GM23338 (cell line): ENCODE data around the gene FAM78B. TPM values are rescaled to one million over a fixed set of nuclear protein-coding genes. Genes with fewer than 3 reads are reported as not detected.

Source experiments
- ATAC-seq: fragments of 200-7000 bp; cut with Tn5 transposase; 3 replicates; pipeline ENCODE4 v1.9.1; 2020
- DNase-seq: peaks from one replicate; pipeline ENCODE4 v3.0.0-alpha.2; 2015; ENCODE audit warnings: low spot score
- H2AFZ ChIP-seq: fragments of 200-600 bp; sonication (generic); 2 replicates; pipeline ENCODE4 v1.8.0; 2016; ENCODE audit warnings: antibody characterized with exemption, mild to moderate bottlenecking, moderate library complexity
- H3F3A ChIP-seq: fragments of 200-600 bp; sonication (generic); replicated peaks from 2 replicates; pipeline ENCODE4 v1.8.0; 2017; ENCODE audit warnings: antibody characterized with exemption, mixed run types, low read depth
- H3K27ac ChIP-seq: fragments of 200-600 bp; sonication (generic); 2 replicates; pipeline ENCODE4 v1.6.1; 2016; ENCODE audit warnings: low read depth
- H3K27me3 ChIP-seq: fragments of 200-600 bp; sonication (generic); 2 replicates; pipeline ENCODE4 v1.8.0; 2016; ENCODE audit warnings: mild to moderate bottlenecking, mixed run types, moderate library complexity; ENCODE audit not compliant: insufficient read depth
- H3K36me3 ChIP-seq: fragments of 200-600 bp; sonication (generic); 2 replicates; pipeline ENCODE4 v1.8.0; 2016; ENCODE audit warnings: mild to moderate bottlenecking; ENCODE audit not compliant: insufficient read depth
- H3K4me1 ChIP-seq: fragments of 200-600 bp; sonication (generic); 2 replicates; pipeline ENCODE4 v1.8.0; 2016; ENCODE audit warnings: mild to moderate bottlenecking, moderate library complexity; ENCODE audit not compliant: insufficient read depth
- H3K4me2 ChIP-seq: fragments of 200-600 bp; sonication (generic); 2 replicates; pipeline ENCODE4 v1.7.1; 2017; ENCODE audit warnings: mixed run types
- H3K4me3 ChIP-seq: fragments of 200-600 bp; sonication (generic); 2 replicates; pipeline ENCODE4 v1.6.1; 2016; ENCODE audit warnings: mixed run types
- H3K79me2 ChIP-seq: fragments of 200-600 bp; sonication (generic); replicated peaks from 2 replicates; pipeline ENCODE4 v1.8.0; 2017; ENCODE audit warnings: mild to moderate bottlenecking; ENCODE audit not compliant: insufficient read depth
- H3K9me2 ChIP-seq: fragments of 200-600 bp; sonication (generic); 2 replicates; pipeline ENCODE4 v1.8.0; 2017; ENCODE audit not compliant: insufficient read depth
- H4K20me1 ChIP-seq: fragments of 200-600 bp; sonication (generic); replicated peaks from 2 replicates; pipeline ENCODE4 v1.8.0; 2017; ENCODE audit warnings: mild to moderate bottlenecking; ENCODE audit not compliant: insufficient read depth
- H3K27ac Mint-ChIP-seq: 2 replicates; pipeline ENCODE4 v1.8.0; 2020; ENCODE audit warnings: inconsistent platforms, mild to moderate bottlenecking, moderate library complexity, mixed read lengths
- H3K27me3 Mint-ChIP-seq: 3 replicates; pipeline ENCODE4 v1.8.0; 2022; ENCODE audit warnings: low read depth, mild to moderate bottlenecking, moderate library complexity, mixed read lengths, inconsistent platforms; ENCODE audit not compliant: insufficient read depth, poor library complexity
- H3K36me3 Mint-ChIP-seq: 3 replicates; pipeline ENCODE4 v1.8.0; 2021; ENCODE audit warnings: low read depth, mild to moderate bottlenecking, inconsistent platforms, moderate library complexity, mixed read lengths
- H3K4me1 Mint-ChIP-seq: 3 replicates; pipeline ENCODE4 v1.8.0; 2020; ENCODE audit warnings: mild to moderate bottlenecking, inconsistent platforms, mixed read lengths
- H3K4me3 Mint-ChIP-seq: 3 replicates; pipeline ENCODE4 v1.8.0; 2021; ENCODE audit warnings: moderate library complexity, mild to moderate bottlenecking, inconsistent platforms, mixed read lengths
- H3K9me3 Mint-ChIP-seq: 3 replicates; pipeline ENCODE4 v1.8.0; 2020; ENCODE audit warnings: moderate library complexity, mild to moderate bottlenecking, inconsistent platforms, mixed read lengths
- ETS1 ChIP-seq: IDR thresholded peaks from 2 replicates; pipeline ENCODE4 v1.6.1; 2016; ENCODE audit warnings: antibody characterized with exemption
- EZH2 ChIP-seq: fragments of 200-600 bp; sonication (generic); IDR thresholded peaks from one replicate; pipeline ENCODE4 v1.8.0; 2017; ENCODE audit warnings: antibody characterized with exemption, mild to moderate bottlenecking, low read depth; ENCODE audit not compliant: unreplicated experiment
- NANOG ChIP-seq: IDR thresholded peaks from 2 replicates; pipeline ENCODE4 v1.6.1; 2016; ENCODE audit warnings: antibody characterized with exemption, borderline replicate concordance
- POLR2AphosphoS5 ChIP-seq: IDR thresholded peaks from 2 replicates; pipeline ENCODE4 v1.6.1; 2016; ENCODE audit warnings: antibody characterized with exemption, low read depth
- REST ChIP-seq: IDR thresholded peaks from one replicate; pipeline ENCODE4 v1.6.1; 2018; ENCODE audit warnings: antibody characterized with exemption; ENCODE audit not compliant: unreplicated experiment
- STAT1 ChIP-seq: IDR thresholded peaks from one replicate; pipeline ENCODE4 v1.6.1; 2016; ENCODE audit warnings: antibody characterized with exemption; ENCODE audit not compliant: unreplicated experiment
- ZNF114 ChIP-seq: fragments of 250-450 bp; sonication (Bioruptor Pico); IDR thresholded peaks from 2 replicates; pipeline ENCODE4 v1.5.0; 2020; ENCODE audit warnings: mild to moderate bottlenecking, moderate library complexity
- ZNF331 ChIP-seq: fragments of 250-450 bp; sonication (Bioruptor Pico); IDR thresholded peaks from 2 replicates; pipeline ENCODE4 v1.5.0; 2020; ENCODE audit warnings: low read depth, mild to moderate bottlenecking, moderate library complexity
- ZNF462 ChIP-seq: fragments of 250-450 bp; sonication (Bioruptor Pico); IDR thresholded peaks from 2 replicates; pipeline ENCODE4 v1.5.0; 2020; ENCODE audit warnings: mild to moderate bottlenecking, moderate library complexity
- polyA plus RNA-seq: library from polyadenylated mRNA; unstranded; fragments of >200 nt; fragmentation: Nextera tagmentation; extraction: Ambion mirVana; gene quantifications from 2 replicates; pipeline ENCODE4 v1.2.1, GENCODE V29; 2016
- total RNA-seq: library from RNA; depleted of rRNA; stranded (reverse); fragments of >200 nt; shearing (Covaris generic); gene quantifications from 2 replicates; pipeline ENCODE4 v1.2.3, GENCODE V29; 2014

Gene FAM78B
- total and polyA plus RNA-seq, 2 experiments from 2014 or later, result 1.6 to 4.6 TPM

GRCh38 chr1:166121010-166121409, 45.8 kb downstream of the FAM78B start:
- TF ChIP-seq REST, result no peak
- TF ChIP-seq NANOG, result no peak
- no peak for TF ChIP-seq POLR2AphosphoS5
- no peak for TF ChIP-seq ETS1
- no peak for TF ChIP-seq ZNF331 (CRISPR knock-in tag)
- no peak for TF ChIP-seq ZNF114 (CRISPR knock-in tag)
- TF ChIP-seq EZH2, result no peak
- no peak for TF ChIP-seq ZNF462 (CRISPR knock-in tag)
- TF ChIP-seq STAT1, result no peak
- no peak for ATAC-seq
- H3K9me3 Mint-ChIP-seq, result no peaks in the 10 kb centered on the region; the same call in 2 of the 3 replicates
- 0 out of 2 replicates have a peak, but pooled peaks cover 4% of the 10 kb centered on the region for H3K9me2 ChIP-seq
- H3K79me2 ChIP-seq, result no peaks in the 10 kb centered on the region
- peaks cover 21% of the 10 kb centered on the region for H3K4me1 Mint-ChIP-seq
- H4K20me1 ChIP-seq, result no peaks in the 10 kb centered on the region
- H3K4me2 ChIP-seq, result no peak overlapping the region
- no peak overlapping the region for H2AFZ ChIP-seq
- no peaks in the 10 kb centered on the region for H3K36me3 ChIP-seq
- no peak for DNase-seq
- no peaks in the 10 kb centered on the region for H3K27me3 Mint-ChIP-seq
- H3K36me3 Mint-ChIP-seq, result no peaks in the 10 kb centered on the region
- no peaks in the 10 kb centered on the region for H3F3A ChIP-seq
- H3K27me3 ChIP-seq, result no peaks in the 10 kb centered on the region
- no peak overlapping the region for H3K4me3 ChIP-seq
- H3K4me3 Mint-ChIP-seq, result no peak overlapping the region
- H3K4me1 ChIP-seq, result peaks cover 9% of the 10 kb centered on the region
- no peak overlapping the region for H3K27ac Mint-ChIP-seq
- H3K27ac ChIP-seq, result no peak overlapping the region
